HuH-7 (cell line): ENCODE results near the gene ELMO1.

Experiments used
- DNase-seq: peaks from one replicate; pipeline ENCODE4 v3.0.0; 2011; ENCODE audit warnings: low spot score

ELMO1 gene

DNA sequence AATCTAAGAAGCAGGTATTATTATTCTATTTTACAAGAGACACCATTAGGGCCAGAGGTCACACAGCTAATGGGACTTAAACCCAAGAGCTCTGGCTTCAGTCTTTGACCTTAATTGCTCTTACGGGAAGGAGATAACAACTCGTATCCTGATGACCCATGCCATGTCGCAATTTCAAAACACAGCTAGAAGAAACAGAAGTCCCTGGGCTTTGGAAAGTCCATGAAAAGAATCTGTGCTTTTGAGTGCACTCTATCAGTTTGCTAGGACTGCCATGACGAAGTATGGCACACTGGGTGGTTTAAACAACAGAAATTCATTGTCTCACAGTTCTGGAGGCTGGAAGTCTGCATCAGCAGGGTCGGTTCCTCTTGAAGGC, 476.5 kb downstream of the ELMO1 start:
- peak; percentile 81 for DNase-seq

DNA sequence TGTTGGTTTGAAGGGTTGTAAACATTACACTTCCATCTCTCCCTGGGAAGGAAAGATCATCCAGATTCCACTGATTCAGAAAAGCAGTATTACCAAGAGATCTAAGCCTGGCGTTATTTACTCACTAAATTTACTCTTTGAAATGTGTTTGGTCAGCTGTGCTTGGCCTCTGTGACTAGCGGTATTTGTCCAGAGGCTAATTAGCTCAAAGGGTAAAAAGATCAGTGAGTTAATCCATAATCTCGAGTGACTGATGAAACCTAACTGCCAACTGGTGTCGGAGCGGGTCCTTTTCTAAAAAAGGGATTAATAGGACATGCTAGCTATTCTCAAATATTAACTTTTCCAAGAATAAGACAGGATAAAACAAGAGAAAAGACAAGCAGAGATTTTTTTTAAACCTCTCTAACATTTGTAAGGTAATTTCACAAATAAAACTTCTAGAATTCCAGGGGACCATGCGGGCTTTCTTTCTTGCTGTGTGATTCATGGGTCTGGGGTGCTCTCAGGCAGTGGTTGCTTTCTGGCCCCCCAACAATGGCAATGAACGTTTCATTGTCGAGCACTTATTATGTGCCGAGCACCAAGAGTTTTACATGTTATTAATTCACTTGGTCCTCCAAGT, 477.0 kb downstream of the ELMO1 start:
- peak; percentile 65 for DNase-seq

- DNase-seq = no peak
These were observed 477.8 kb downstream of the ELMO1 start for GRCh38 chr7:36970551-36971514.

DNA sequence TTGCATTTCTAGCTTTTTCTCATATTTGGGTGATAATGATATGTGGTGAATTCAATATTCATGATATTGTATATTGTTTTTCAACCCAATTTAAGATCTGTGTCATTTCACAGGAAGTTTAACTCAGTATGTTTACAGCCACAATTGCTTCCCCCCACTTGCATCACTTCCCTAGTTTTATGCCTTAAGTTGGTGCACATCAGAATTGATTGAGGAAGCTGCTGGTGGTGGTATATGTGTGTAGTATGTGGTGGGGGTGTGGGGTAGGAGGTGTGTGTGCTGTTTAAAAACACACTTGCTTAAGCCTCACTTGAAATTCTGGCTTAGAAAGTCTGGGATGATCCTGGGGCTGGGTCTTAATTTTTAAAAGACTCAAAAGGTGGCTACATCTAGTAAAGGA, 479.3 kb downstream of the ELMO1 start:
- no peak for DNase-seq

DNA sequence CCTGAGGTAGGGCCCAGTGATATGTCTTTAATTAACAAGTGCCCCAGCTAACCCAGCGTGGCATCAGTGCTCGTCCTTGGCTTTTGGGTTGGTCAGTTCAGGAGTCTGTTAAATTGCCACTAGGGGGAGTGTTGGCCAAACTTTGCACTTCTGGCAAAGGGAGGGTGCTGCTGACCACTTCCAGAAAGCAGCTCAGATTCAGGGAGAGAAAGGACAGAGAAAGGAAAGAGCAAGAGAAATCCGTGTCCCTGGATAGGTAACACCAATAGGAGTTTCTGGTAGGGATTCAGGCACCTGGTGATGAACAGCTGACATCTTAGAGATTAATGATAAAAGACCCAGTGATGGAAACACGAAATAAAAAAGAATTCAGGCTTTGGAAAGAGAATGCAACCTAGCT, 481.3 kb downstream of the ELMO1 start:
- DNase-seq = peak; percentile 62

GRCh38 chr7:36966636-36967035, 482.0 kb downstream of the ELMO1 start:
- DNase-seq = no peak

- no peak for DNase-seq
These were observed 482.6 kb downstream of the ELMO1 start for GRCh38 chr7:36966039-36966438.

DNA sequence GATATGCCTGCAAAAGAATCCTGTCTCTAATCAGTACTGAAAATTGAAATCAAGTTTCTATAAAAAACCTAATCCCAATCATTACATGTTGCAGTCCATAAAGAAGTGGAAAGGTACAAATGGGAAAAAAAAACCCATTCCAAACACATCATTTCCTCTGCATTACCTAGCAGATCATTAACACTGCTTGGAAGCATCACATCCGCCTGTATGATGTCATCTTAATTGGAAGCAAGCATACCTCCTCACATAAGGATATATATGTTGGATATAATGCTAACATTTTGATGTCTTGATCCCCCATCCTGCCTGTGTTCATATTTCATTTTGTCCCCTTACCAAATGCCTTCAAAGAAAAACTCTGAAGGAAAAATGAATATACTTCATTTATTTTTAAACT, 483.0 kb downstream of the ELMO1 start:
- DNase-seq = no peak

- no peak for DNase-seq
These were observed 484.4 kb downstream of the ELMO1 start for GRCh38 chr7:36964297-36964696.

- no peak for DNase-seq
These were observed 486.3 kb downstream of the ELMO1 start for GRCh38 chr7:36962367-36962766.

GRCh38 chr7:36961693-36962092, 487.0 kb downstream of the ELMO1 start:
- DNase-seq = no peak

- DNase-seq = no peak
These were observed 487.6 kb downstream of the ELMO1 start for GRCh38 chr7:36961097-36961496.

GRCh38 chr7:36960105-36960504, 488.6 kb downstream of the ELMO1 start:
- DNase-seq = no peak

- no peak for DNase-seq
These were observed 490.4 kb downstream of the ELMO1 start for GRCh38 chr7:36958111-36958733.

DNA sequence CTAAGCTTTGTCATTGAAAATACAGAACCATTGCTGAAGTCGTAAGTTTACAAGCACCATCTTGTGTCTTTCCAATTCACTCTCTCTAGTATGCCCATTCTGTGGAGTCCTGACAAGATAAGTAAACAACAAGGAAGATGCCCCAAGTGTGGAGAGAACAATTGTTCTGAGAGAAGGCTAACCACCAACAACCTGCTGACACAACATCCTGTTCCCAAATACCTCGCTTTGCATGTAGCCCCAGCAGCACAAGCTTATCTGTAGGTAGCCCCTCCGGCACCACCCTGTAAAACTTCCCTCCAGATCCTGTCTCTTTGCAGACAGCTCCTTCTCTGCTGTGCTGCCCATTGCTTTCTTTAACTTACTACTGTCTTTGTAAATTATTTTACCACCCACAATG, 491.0 kb downstream of the ELMO1 start:
- DNase-seq = no peak

GRCh38 chr7:36956814-36957213, 491.9 kb downstream of the ELMO1 start:
- DNase-seq = no peak

GRCh38 chr7:36955456-36956129, 493.1 kb downstream of the ELMO1 start:
- no peak for DNase-seq

- no peak for DNase-seq
These were observed 497.4 kb downstream of the ELMO1 start for GRCh38 chr7:36951257-36951697.

GRCh38 chr7:36949711-36950600, 498.7 kb downstream of the ELMO1 start:
- peak; percentile 28 for DNase-seq

DNA sequence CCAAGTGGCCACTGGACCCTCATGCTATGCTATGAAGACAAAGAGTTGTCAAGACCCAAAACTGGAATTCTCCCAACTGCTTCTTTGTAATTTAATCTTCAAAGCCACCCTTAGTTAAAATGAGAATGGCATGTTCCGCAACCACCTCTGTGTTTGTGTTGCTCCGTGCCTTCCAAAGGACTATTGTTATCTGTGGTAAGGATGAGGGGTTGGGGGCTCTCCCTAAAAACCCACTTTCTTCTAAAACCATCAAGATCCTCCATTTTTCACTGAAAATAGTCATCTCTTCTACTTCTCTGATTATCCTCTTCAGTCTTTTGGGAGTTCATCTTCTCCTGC, 502.3 kb downstream of the ELMO1 start:
- no peak for DNase-seq

- DNase-seq = peak; percentile 65
These were observed 502.9 kb downstream of the ELMO1 start for GRCh38 chr7:36945612-36946400.
